Left renal cortex interstitium (tissue), 4 donors: Measurements from ENCODE around the gene NFATC2. TPM values are rescaled to one million over a fixed set of nuclear protein-coding genes. Genes with fewer than 3 reads are reported as not detected.

Experiments used
- DNase-seq, 4 donors: peaks; one replicate each; pipeline ENCODE4 v3.0.0-alpha.2; 2013; ENCODE audit warnings: low read depth in 4 of 4, low spot score in 2 of 4, missing footprints in 1 of 4
- polyA plus RNA-seq, 4 donors: library from polyadenylated mRNA; unstranded; fragments of 120-200 nt; gene quantifications; one replicate each; pipeline ENCODE4 v1.2.1, GENCODE V29; 2013; ENCODE audit not compliant: insufficient read length in 4 of 4

Gene NFATC2
- 1 to 10 TPM; 1.4 to 2.2 (median 2.0) TPM for polyA plus RNA-seq

GRCh38 chr20:51542571-51543421 lies at the start of gene NFATC2:
Gene NFATC2 (minus strand): TSS chr20:51542719. CDS start chr20:51542499, 220 bp downstream.
- DNase-seq: no peak

DNA sequence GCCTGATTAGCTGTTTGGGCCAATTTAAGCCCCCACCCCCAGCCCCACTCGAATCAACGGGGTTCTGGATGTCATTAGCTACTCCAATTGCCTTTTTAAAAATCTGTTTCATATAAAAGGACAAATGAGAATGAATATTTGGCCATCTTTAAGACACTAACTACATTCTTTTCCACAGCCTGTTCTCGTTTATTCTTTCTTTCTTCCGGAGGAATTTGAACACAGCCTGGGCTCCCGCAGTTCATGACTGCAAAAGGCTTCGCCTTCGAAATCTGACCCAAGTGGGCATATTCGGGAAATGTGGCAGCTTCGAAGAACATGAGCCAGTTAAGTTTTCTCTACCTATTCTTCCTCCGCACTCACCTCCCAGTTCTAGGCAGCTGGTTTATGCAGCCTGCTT lies 49.4 kb upstream of the NFATC2 start:
- DNase-seq: no peak

DNA sequence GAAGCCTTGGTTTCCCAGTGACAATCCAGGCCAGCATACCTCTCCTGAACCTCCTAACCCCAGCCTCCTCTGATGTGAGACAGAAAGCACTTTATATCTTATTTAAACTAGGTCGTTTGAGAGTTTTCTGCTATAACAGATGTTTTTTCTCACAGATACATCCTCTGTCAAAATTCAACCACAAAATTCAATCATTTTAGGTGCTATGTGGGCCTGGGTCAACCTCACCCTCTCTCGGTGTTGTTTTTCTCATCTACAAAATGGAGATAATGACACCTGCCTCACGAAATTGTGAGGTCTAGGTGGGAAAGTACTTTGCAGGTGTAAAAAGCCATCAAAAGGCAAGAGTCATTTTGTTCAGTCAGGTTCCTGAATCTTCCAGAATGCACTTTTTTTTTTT lies 46.2 kb upstream of the NFATC2 start:
- no peak for DNase-seq

DNA sequence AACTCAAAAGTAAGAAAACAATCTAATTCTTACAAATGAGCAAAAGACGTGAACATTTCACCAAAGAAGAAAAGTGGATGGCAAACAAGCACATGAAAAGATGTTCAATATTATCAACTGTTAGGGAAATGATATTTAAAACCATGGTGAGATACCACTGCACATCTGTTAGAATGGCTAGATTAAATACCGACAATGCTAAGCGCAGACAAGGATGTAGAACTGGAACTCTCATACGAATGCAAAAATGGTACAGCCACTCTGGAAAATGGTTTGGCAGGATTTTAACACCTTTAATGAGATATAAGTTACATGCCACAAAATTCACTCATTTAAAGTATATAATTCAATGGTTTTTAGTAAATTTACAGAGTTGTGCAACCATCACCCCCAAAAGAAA lies 44.6 kb upstream of the NFATC2 start:
- DNase-seq: no peak

GRCh38 chr20:51586005-51586440 lies 43.5 kb upstream of the NFATC2 start:
- DNase-seq: no peak

GRCh38 chr20:51585148-51585547 lies 42.6 kb upstream of the NFATC2 start:
- no peak for DNase-seq

DNA sequence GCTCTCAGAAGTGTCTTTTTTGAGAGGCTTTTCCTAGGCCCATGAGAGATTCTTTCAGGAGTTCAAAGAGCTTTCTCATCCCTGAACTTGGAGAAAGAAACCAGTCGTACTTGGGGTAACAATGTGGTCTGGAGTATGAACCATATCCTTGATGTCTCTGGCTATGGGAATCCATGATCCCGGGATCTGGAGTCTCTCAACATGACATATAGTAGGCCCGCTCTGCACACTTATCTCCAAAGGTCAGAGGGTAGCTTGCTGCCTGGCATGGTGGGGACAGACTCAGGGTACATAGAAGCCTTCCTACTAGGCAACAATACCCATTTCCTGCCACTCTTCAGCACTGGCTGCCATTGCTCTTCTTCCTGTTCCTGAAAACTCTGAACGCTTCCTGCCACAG lies 42.2 kb upstream of the NFATC2 start:
- no peak for DNase-seq

DNA sequence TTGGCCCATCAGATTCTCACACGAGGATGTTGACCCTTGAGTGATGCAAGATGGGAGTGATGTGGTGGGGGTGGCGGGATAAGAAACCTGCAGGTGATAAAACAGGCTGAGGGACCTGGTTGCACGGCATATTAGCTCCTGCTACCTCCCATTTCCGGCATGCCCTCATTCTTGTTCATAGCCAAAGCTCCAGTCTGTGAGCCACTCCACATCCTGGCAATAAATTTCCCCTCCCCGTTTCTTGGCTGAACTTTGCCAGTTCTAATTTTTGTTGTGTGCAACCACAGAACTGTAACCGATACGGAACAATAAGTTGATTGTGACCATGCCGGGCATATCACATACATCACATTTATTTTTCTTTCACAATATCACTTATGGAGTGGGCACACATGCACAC lies 41.6 kb upstream of the NFATC2 start:
- DNase-seq: no peak

DNA sequence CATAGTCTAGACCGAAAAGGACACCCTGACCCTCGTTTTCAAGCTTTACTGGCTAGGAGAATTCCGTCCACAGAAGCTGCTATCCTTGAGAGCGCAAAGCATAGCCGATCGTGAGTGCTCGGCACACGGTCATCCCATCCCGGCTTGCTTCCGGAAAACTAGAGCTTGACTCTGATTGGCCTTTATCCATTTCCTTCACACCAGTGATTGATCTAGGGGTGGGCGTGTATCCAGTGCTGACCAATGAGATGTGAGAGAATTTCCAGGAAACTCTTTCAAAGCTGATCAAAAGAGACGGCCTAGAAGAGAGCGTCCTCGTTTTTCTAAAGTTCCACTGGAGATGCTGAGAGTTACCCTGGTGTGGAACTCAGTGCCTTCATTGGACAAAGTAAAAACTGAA lies 41.0 kb upstream of the NFATC2 start:
- no peak for DNase-seq

DNA sequence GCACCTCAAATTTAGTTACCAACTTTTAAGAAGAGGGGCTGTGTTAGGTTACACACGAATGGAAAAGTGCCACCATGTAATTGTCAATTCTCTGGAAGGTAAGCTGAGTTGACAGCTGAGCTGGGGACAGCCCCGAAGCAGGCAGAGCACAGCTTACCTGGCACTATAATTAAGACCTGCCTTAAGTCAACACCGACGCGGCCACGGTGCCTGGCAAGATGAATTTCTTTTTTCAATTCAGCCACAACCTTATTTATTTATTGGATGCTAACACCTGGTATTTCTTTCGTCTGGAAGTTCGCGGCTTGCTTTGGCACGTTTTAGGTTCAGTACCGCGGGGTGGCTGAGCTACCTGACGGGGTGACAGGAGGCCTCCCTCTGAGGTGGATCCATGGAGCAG lies 40.6 kb upstream of the NFATC2 start:
- no peak for DNase-seq

GRCh38 chr20:51581571-51581970 lies 39.1 kb upstream of the NFATC2 start:
- DNase-seq: no peak

DNA sequence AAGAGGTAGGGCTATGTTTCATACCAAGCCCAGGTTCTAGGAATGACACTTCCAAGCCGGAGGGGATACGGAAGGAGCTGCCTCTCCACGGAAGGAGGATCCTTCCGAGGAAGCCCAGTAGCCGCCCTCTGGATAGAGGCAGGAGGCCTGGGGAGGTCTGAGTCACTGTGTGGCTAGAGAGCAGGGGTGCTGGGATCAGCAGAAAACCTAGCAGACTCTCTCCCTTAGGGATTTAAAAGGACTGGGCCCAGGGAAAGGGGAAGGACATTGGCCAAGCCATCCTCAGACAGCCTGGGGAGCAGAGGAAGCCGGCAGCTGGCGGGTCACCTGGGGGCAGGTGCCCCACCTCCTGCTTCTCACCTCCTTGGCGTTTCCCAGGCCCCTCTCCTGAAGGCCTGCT lies 36.6 kb upstream of the NFATC2 start:
- no peak for DNase-seq

DNA sequence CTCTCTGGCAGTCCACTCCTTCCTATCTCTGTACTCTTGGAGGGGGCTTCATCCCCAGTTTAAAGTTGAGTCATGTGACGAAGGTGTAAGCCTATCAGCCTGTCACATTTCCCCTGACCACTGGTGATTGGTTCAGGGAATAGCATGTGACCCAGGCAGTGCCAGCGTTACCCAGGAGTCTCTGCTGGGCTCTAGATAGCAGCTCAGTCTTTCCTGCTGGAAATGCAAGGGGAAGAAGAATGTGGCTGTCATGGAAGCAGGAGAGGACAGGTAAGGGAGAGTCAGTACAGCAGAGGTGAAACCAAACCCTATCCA lies 35.6 kb upstream of the NFATC2 start:
- no peak for DNase-seq

DNA sequence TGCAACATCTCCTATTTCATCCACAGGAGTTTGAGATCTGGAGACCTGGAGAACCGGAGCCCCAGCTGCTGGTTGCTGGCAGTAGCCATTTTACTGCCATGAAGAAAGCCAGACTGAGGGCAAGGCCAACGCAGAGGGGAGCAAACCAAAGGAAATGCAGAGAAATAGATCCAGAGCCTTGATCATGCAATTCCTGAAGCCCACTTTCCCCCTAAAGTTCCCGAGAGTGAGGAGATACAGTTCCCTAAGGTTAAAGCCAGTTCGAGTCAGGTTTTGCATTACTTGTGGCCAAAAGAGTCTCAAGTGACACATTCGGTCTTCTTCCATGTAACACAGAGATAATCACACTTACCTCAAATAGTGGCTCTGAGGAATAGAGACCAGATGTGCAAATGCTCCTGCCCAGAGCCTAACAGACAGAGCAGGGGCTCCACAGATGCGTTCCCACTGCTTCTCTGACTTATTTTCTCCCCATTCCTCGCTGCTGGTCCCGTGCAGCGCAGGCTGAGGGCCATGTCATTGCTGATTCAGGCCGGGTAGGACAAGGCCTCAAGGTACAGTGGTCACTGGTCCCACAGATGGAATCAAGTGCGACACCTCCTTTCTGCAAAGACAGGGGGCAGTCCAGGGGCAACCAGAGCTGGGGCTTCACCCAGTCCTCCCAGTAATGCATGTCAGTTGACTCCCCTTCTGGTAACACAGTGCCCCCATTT lies 35.1 kb upstream of the NFATC2 start:
- DNase-seq: no peak

GRCh38 chr20:51575486-51575885 lies 33.0 kb upstream of the NFATC2 start:
- no peak for DNase-seq

GRCh38 chr20:51574248-51575033 lies 31.9 kb upstream of the NFATC2 start:
- DNase-seq: no peak

- DNase-seq: no peak
Observed at GRCh38 chr20:51573576-51574243, 31.2 kb upstream of the NFATC2 start.

DNA sequence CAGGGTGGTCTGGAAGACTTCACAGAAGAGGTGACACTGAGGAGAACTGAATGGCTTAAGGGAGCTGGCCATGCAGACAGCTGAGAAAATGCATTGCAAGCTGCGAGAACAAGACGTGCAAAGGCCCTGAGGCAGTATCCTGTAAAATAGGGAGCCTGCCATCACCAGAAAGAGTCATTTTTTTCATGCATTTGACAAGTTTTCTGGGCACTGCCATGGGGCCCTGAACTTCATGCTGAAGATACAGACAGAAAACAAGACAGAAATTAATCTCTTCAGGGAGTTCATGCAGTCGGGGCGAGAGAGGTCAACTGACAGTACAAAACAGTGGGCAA lies 28.9 kb upstream of the NFATC2 start:
- no peak for DNase-seq

DNA sequence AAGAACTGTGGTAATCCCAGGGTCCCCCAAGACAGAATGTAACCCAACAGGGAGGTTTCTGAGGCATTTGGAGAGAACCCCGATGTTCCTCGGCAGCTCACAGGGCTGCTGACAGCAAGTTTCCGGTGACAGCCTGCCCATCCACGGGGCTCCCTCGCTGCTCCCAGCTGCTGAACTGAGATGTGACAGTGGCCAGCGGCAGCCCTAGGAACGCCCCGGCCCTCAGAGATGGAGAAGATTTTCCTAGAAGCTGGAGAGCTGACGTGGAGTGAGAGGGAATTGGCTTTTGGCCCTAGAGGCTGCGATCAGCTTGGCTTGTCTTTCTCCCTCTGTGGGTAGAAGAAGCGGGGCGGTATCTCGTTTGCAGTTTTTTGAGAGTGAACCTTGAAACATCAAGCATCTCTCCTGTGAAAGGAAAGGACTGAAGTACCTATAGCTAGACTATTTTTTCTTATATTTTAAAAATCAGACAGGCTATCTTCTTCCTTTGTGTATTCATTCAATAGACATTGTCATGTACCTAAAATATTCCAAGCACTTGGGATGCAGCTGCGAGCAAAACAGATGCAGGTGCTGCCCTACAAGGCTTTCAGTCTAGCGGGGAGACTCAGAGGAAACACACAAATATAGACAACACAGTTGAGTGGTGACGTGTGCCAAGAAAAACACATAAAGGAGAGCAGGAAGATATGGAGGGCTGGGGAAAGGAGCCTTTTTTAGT lies 28.4 kb upstream of the NFATC2 start:
- DNase-seq: no peak
